ENCODE data around the gene KRT7.

KRT7 gene

DNA sequence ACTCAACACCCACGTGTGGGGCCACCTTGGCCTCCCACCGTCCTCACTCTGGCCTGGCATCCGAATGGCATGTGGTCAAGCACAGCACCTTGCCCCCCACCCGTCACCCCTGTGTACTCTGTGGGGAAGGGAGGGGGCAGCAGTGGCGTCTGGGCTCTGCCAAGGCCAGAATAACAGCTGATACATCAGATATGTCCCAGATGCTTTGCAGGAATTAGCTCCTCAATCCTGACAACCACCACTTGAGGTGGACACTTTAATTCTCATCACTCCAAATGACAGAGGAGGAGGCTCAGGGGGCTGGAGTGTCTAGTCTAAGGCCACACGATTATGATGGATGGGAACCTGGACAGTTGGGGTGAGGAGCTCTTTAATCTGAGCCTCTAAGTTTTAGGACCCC is 39.5 kb upstream of the KRT7 start:
- no peak for DNase-seq (ENCODE audit: low read depth in 1 of 2, low spot score in 1 of 2)
- Histone ChIP-seq H3K4me3 (replicated peaks; ENCODE audit: insufficient read depth, low read length) (no peak overlapping the region), H3K27ac (replicated peaks) (no peak overlapping the region), H3K27me3 (ENCODE audit: insufficient read depth, poor library complexity, severe bottlenecking) (no peaks in the 10 kb centered on the region)
- TF ChIP-seq POLR2AphosphoS5 (IDR thresholded peaks at IDR 0.05; ENCODE audit: low read depth) (no peak), SPI1 (IDR thresholded peaks at IDR 0.05; ENCODE audit: borderline replicate concordance, low read depth) (no peak), CTCF (IDR thresholded peaks at IDR 0.05; ENCODE audit: insufficient read depth, low read length) (no peak)

DNA sequence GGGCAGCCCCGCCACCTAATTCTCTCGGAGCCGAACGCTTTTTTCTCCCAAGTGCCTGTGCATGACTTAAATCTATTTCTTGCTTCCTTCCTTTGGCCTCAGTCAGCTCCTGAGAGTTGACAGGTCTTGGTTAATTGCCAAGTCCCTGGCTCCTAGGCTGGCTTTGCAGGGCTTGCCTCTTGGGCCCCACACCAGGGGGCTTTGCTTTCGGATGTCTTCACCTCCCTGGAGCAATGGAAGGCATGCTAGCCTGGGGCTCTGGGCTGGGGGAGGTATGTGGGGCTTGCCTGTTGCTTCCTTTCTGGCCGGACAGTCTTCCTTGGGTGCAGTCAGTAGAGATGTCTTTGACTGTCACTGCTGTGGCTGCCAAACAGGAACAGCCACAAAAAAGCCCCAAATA is 39.1 kb upstream of the KRT7 start:
- peak in 1 of 2 experiments; percentile 14 for DNase-seq (ENCODE audit: low read depth in 1 of 2, low spot score in 1 of 2)
- TF ChIP-seq POLR2AphosphoS5 (IDR thresholded peaks at IDR 0.05; ENCODE audit: low read depth) (no peak), SPI1 (IDR thresholded peaks at IDR 0.05; ENCODE audit: borderline replicate concordance, low read depth) (no peak), GABPA (IDR thresholded peaks at IDR 0.05; ENCODE audit: low read depth) (no peak)
- TF ChIP-seq, protein P1, sequence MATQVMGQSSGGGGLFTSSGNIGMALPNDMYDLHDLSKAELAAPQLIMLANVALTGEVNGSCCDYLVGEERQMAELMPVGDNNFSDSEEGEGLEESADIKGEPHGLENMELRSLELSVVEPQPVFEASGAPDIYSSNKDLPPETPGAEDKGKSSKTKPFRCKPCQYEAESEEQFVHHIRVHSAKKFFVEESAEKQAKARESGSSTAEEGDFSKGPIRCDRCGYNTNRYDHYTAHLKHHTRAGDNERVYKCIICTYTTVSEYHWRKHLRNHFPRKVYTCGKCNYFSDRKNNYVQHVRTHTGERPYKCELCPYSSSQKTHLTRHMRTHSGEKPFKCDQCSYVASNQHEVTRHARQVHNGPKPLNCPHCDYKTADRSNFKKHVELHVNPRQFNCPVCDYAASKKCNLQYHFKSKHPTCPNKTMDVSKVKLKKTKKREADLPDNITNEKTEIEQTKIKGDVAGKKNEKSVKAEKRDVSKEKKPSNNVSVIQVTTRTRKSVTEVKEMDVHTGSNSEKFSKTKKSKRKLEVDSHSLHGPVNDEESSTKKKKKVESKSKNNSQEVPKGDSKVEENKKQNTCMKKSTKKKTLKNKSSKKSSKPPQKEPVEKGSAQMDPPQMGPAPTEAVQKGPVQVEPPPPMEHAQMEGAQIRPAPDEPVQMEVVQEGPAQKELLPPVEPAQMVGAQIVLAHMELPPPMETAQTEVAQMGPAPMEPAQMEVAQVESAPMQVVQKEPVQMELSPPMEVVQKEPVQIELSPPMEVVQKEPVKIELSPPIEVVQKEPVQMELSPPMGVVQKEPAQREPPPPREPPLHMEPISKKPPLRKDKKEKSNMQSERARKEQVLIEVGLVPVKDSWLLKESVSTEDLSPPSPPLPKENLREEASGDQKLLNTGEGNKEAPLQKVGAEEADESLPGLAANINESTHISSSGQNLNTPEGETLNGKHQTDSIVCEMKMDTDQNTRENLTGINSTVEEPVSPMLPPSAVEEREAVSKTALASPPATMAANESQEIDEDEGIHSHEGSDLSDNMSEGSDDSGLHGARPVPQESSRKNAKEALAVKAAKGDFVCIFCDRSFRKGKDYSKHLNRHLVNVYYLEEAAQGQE (IDR thresholded peaks at IDR 0.05; ENCODE audit: insufficient replicate concordance, low read depth) = no peak
- no peak overlapping the region for H3K27ac ChIP-seq (replicated peaks)
- no peaks in the 10 kb centered on the region for H3K27me3 ChIP-seq (ENCODE audit: insufficient read depth, poor library complexity, severe bottlenecking)
- H3K4me3 ChIP-seq (replicated peaks; ENCODE audit: insufficient read depth, low read length) = no peak overlapping the region

- Histone ChIP-seq H3K27ac (replicated peaks) (peak overlapping the region; percentile 11; the same call in 1 of the 2 replicates), H3K4me3 (replicated peaks; ENCODE audit: insufficient read depth, low read length) (no peak overlapping the region), H3K27me3 (ENCODE audit: insufficient read depth, poor library complexity, severe bottlenecking) (no peaks in the 10 kb centered on the region)
- TF ChIP-seq SPI1 (IDR thresholded peaks at IDR 0.05; ENCODE audit: borderline replicate concordance, low read depth) (peak; percentile 59; the same call in 1 of the 2 replicates), GABPA (IDR thresholded peaks at IDR 0.05; ENCODE audit: low read depth) (no peak)
- TF ChIP-seq, protein P1 (IDR thresholded peaks at IDR 0.05; ENCODE audit: insufficient replicate concordance, low read depth) = no peak
- DNase-seq (ENCODE audit: low read depth in 1 of 2, low spot score in 1 of 2) = peak in 1 of 2 experiments; percentile 56
Measured at GRCh38 chr12:52195065-52195730, 37.8 kb upstream of the KRT7 start.

DNA sequence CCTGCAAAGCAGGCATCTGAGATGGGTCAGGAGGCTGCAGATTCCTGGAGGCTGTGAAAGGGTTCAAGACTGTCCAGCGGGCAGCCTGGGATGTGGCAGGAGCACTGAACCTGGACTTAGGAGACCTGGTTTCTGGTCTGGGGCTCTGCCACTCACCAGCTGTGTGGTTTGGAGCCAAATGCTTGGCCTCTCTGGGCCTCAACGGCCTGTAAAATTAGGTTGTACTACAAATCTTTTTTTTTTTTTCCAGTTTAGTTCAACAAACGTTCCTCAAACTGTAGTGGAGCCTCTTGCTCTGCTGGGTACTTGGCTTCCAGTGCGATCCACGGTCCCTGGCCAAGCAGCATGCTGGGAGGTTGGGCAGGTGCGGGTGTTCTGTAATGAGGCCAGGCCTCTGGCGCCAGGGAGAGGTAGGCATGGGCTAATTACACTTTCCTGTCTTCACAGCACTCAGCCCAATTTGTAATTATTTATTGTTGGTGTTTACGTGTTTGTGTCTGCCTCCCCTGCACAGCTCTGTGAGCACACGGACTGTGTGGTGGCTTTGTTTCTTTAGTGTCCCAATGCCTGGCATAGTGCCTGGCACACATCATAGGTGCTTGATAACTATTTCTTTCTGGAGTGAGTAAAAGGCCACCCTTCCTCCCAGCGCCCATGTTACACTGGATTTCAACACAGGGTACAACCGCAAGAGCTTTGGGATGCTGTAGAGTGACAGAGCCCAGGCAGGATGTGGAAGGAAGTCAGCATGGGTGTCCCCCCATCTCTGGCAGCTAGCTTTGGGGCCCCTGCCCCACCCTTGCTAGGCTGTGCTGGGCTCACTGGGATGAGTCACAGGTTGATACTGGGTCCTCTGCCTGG is 35.4 kb upstream of the KRT7 start:
- peak overlapping the region; percentile 97 for H3K27ac ChIP-seq (replicated peaks)

More for the DNA sequence above, 35.4 kb upstream of the KRT7 start:
- peak; percentile 95 to 96 for DNase-seq (ENCODE audit: low read depth in 1 of 2, low spot score in 1 of 2)
- peak; percentile 75; the same call in 1 of the 2 replicates for TF ChIP-seq SPI1 (IDR thresholded peaks at IDR 0.05; ENCODE audit: borderline replicate concordance, low read depth)
- no peak for TF ChIP-seq CTCF (IDR thresholded peaks at IDR 0.05; ENCODE audit: insufficient read depth, low read length)
- TF ChIP-seq GABPA (IDR thresholded peaks at IDR 0.05; ENCODE audit: low read depth) = peak; percentile 36
- TF ChIP-seq POLR2AphosphoS5 (IDR thresholded peaks at IDR 0.05; ENCODE audit: low read depth) = peak; percentile 78
- TF ChIP-seq, protein P1 (IDR thresholded peaks at IDR 0.05; ENCODE audit: insufficient replicate concordance, low read depth) = no peak
- no peak overlapping the region for H3K4me3 ChIP-seq (replicated peaks; ENCODE audit: insufficient read depth, low read length)
- H3K27me3 ChIP-seq (ENCODE audit: insufficient read depth, poor library complexity, severe bottlenecking) = no peaks in the 10 kb centered on the region
